BE2C (cell line): Measurements from ENCODE around the gene ACP1.
"Not testable (repeated sequence)": the region's sequence is repeated elsewhere in the genome, so short reads cannot be mapped to it uniquely, and the experiment has no call there.

Experiments
- DNase-seq: peaks from one replicate; pipeline ENCODE4 v3.0.0-alpha.2; 2020
- H3K27me3 ChIP-seq: fragments of 250-450 bp; sonication (Bioruptor Pico); 2 replicates; pipeline ENCODE4 v1.5.1; 2020; ENCODE audit warnings: mild to moderate bottlenecking
- H3K36me3 ChIP-seq: fragments of 250-450 bp; sonication (Bioruptor Pico); 2 replicates; pipeline ENCODE4 v1.5.1; 2020; ENCODE audit warnings: mild to moderate bottlenecking
- H3K4me1 ChIP-seq: fragments of 250-450 bp; sonication (Bioruptor Pico); 2 replicates; pipeline ENCODE4 v1.5.1; 2020
- H3K4me3 ChIP-seq: 2 replicates; pipeline ENCODE4 v1.5.1; 2011; ENCODE audit warnings: low read depth, low read length
- H3K9me3 ChIP-seq: fragments of 250-450 bp; sonication (Bioruptor Pico); 2 replicates; pipeline ENCODE4 v1.5.1; 2020
- CTCF ChIP-seq: IDR thresholded peaks from 2 replicates; pipeline ENCODE4 v1.5.1; 2012; ENCODE audit warnings: mild to moderate bottlenecking, low read depth, low read length

The ACP1 gene

GRCh38 chr2:305366-305765, 40.6 kb downstream of the ACP1 start:
- H3K9me3 ChIP-seq, result no peaks in the 10 kb centered on the region
- no peak for DNase-seq
- no peak for TF ChIP-seq CTCF
- H3K4me1 ChIP-seq, result no peaks in the 10 kb centered on the region
- no peaks in the 10 kb centered on the region for H3K27me3 ChIP-seq
- no peaks in the 10 kb centered on the region for H3K36me3 ChIP-seq
- no peak overlapping the region for H3K4me3 ChIP-seq

GRCh38 chr2:309148-309953, 44.6 kb downstream of the ACP1 start:
- H3K27me3 ChIP-seq, result no peaks in the 10 kb centered on the region
- no peak for DNase-seq
- no peaks in the 10 kb centered on the region for H3K4me1 ChIP-seq
- no peak for TF ChIP-seq CTCF
- no peak overlapping the region for H3K4me3 ChIP-seq
- no peaks in the 10 kb centered on the region for H3K9me3 ChIP-seq
- no peaks in the 10 kb centered on the region for H3K36me3 ChIP-seq

GRCh38 chr2:309954-310510, 45.3 kb downstream of the ACP1 start:
- no peak for TF ChIP-seq CTCF
- no peaks in the 10 kb centered on the region for H3K27me3 ChIP-seq
- no peaks in the 10 kb centered on the region for H3K36me3 ChIP-seq
- DNase-seq, result no peak
- H3K4me3 ChIP-seq, result no peak overlapping the region
- no peaks in the 10 kb centered on the region for H3K9me3 ChIP-seq
- no peaks in the 10 kb centered on the region for H3K4me1 ChIP-seq

GRCh38 chr2:310994-311393, 46.2 kb downstream of the ACP1 start:
- Histone ChIP-seq H3K9me3 (no peaks in the 10 kb centered on the region), H3K36me3 (no peaks in the 10 kb centered on the region), H3K4me1 (no peaks in the 10 kb centered on the region), H3K4me3 (no peak overlapping the region), H3K27me3 (no peaks in the 10 kb centered on the region)
- no peak for DNase-seq
- TF ChIP-seq CTCF, result no peak

GRCh38 chr2:313991-314390, 49.2 kb downstream of the ACP1 start:
- DNase-seq, result no peak
- no peak overlapping the region for H3K4me3 ChIP-seq
- H3K36me3 ChIP-seq, result no peaks in the 10 kb centered on the region
- no peaks in the 10 kb centered on the region for H3K9me3 ChIP-seq
- no peaks in the 10 kb centered on the region for H3K27me3 ChIP-seq
- no peaks in the 10 kb centered on the region for H3K4me1 ChIP-seq
- no peak for TF ChIP-seq CTCF

GRCh38 chr2:314561-315336, 50.0 kb downstream of the ACP1 start:
- Histone ChIP-seq H3K4me3 (no peak overlapping the region), H3K4me1 (no peaks in the 10 kb centered on the region), H3K36me3 (no peaks in the 10 kb centered on the region), H3K9me3 (no peaks in the 10 kb centered on the region), H3K27me3 (no peaks in the 10 kb centered on the region)
- DNase-seq, result no peak
- TF ChIP-seq CTCF, result no peak

GRCh38 chr2:315925-316324, 51.2 kb downstream of the ACP1 start:
- not testable (repeated sequence) for H3K4me1 ChIP-seq, DNase-seq, H3K4me3 ChIP-seq, H3K9me3 ChIP-seq, H3K27me3 ChIP-seq, H3K36me3 ChIP-seq
